GM04503 (cell line): ENCODE data around the gene NADSYN1.

Experiments used
- DNase-seq: peaks from one replicate; pipeline ENCODE4 v3.0.0-alpha.2; 2012; ENCODE audit warnings: low read depth

The NADSYN1 gene

GRCh38 chr11:71451596-71452198, 1.3 kb upstream of the NADSYN1 start:
- no peak for DNase-seq

DNA sequence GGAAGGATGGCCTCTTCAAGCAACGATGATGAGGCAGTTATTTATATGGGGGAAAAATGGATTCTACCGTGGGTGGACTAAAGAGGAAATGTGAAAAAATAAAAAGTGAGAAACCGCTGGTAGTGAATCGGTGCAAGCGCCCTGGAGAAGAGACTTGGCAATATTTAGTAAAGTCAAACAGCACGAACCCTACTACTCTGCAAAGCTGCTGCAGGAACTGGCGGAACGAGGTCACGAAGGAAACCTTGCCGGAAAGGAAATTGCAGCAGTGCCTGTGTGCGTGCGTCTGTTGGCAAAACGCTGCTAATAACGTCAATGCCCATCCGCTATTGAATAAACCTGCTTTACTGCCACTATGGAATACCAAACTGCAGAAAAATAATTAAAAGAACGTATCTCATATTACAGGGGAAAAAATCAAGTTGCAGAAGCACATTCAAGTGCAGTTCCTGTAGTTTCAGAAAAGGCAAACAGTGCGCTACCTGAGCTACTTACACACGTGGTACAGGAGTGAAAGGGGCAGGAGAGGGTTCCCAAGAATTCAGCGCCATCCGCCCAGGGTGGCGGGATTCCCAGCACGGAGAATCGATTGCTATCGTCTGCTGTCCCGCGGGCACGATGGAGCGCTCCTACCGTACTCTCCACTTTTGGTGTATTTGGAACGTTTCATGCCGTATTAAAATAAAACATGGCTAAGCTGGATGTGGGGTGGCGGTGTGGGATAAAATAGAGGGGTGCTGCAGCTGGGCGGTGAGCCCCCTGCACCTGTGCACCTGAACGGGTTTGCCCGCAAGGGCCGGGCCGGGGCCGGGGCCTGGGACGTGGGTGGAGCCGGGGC, 585 bp upstream of the NADSYN1 start:
- no peak for DNase-seq

DNA sequence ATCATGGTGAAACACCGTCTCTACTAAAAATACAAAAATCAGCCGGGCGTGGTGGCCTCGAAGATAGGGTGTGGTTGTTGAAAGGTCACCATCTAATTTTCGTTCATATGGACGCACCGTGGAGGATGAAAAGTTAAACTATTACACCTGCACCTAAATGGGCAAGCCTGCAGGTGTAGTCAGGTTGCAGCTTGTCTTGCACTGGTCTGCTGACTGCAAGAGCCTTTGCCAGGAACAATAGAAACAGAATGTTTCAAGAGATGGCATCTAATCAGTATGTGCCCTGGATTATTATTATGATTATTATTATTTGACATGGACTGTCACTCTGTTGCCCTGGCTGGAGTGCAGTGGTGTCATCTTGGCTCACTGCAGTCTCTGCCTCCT, 908 bp downstream of the NADSYN1 start:
- DNase-seq = no peak

- no peak for DNase-seq
Measured at GRCh38 chr11:71454470-71455113, 1.6 kb downstream of the NADSYN1 start.

- no peak for DNase-seq
Measured at GRCh38 chr11:71456294-71456693, 3.3 kb downstream of the NADSYN1 start.

DNA sequence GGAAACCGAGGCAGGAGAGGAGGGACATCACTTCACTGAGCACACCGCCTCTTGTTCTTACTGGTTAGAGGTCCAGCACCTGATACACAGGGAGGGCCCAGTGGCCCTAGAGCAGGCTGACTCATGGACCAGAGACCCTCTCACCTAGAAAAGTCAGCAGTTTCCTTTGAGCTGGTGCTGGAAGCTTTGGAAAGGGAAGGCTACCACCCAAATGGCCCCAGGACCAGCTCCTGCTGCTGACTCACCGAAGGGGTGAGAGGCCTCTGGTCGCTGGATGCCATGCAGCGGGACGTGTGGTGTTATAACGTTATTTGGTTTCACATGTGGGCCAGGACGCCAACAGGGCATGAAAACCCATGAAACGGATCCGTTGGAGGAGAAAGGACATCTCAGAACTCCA, 3.8 kb downstream of the NADSYN1 start:
- DNase-seq = no peak

- DNase-seq = no peak
Measured at GRCh38 chr11:71458146-71459070, 5.4 kb downstream of the NADSYN1 start.

DNA sequence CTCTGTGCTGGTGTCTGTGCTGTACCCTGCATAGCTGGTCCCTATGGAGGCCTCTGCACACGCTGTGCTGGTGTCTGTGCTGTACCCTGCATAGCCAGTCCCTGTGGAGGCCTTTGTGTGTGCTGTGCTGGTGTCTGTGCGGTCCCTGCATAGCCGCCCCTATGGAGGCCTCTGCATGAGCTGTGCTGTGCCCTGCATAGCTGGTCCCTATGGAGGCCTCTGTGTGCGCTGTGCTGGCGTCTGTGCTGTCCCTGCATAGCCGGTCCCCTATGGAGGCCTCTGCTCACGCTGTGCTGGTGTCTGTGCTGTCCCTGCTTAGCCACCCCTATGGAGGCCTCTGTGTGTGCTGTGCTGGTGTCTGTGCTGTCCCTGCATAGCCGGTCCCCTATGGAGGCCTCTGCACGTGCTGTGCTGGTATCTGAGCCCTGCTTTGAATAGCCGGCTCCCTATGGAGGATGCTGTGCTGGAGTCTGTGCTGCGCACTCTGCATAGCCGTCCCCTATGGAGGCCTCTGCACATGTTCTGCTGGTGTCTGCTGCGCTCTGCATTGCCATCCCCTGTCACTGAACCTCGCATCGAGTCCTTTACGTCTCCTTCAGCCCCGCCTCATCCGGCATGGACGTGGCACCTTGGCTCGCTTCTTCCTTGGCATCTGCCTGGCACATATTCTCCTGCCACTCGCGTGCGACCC, 6.2 kb downstream of the NADSYN1 start:
- DNase-seq = no peak

GRCh38 chr11:71459767-71460320, 6.8 kb downstream of the NADSYN1 start:
- DNase-seq = no peak

DNA sequence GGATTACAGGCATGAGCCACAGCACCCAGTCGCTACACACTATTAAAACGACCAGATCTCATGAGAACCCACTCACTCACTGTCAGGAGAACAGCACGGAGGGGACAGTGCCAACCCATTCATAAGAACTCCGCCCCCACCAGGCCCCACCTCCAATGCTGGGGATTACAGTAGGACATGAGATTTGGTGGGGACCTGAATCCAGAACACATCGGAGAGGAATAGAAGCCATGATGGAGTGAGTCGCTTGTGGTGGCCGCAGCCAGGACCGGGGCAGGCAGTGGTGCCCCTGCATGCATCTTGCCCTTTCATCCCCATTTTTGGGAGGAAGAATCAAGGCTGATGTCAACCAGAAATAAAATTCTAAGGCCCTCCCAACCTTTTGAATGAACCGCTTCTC, 8.7 kb downstream of the NADSYN1 start:
- DNase-seq = no peak

- DNase-seq = no peak
Measured at GRCh38 chr11:71462726-71463125, 9.7 kb downstream of the NADSYN1 start.

DNA sequence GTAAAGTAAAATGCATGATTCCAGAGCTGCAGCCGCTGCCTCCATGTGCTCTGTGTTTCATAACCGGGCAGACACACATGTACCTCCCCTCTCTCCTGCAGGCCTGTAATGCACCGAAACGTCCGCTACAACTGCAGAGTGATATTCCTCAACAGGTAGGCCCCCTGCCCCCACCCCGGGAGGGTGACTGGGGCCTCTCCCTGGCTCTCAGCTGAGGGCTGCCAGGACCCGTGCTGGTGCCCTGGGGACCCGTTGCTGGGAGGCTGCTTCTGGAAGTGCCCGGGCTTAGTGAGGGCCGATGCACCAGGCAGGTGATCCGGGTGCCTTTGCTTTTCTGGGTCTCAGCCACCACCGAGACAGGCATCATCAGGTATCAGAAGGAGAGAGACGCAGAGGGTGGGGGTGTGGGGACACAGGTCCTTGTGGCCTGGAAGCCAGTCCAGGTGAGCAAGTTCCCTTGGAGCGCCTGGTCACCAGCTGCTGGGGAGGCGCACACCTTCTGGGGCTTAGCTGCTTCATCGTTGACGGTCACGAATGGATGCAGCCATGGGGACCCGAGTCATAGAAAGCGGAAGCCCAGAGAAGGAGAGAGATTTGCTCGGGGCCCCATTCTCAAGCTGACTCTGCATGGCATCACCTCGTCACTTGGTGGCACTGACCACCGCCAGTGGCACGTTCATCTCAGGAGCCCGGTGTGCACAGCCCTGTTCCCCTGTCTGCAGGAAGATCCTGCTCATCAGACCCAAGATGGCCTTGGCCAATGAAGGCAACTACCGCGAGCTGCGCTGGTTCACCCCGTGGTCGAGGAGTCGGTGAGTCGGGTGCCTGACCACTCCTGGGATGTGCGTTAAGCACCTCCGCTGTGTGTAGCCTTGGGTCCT, 10.6 kb downstream of the NADSYN1 start:
- no peak for DNase-seq

DNA sequence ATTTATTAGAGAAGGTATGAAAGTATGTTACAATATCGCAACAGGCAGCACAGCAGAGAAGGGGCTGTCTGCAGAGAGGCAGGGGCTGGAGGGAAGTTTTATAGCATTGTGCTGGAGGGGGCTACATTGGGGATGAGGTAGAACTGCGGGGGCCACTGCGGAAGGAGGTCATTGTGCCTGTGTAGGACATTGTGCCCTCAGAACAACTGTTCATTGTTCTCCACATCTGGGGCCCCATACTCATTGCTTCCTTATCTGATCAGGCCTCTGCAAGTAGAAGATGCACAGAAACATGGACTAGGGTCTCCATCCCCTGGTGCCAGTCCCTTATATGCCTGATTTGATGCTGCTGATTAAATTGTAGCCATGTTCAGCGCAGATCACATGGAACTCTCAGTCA, 12.1 kb downstream of the NADSYN1 start:
- DNase-seq = no peak

- no peak for DNase-seq
Measured at GRCh38 chr11:71466358-71466757, 13.4 kb downstream of the NADSYN1 start.

DNA sequence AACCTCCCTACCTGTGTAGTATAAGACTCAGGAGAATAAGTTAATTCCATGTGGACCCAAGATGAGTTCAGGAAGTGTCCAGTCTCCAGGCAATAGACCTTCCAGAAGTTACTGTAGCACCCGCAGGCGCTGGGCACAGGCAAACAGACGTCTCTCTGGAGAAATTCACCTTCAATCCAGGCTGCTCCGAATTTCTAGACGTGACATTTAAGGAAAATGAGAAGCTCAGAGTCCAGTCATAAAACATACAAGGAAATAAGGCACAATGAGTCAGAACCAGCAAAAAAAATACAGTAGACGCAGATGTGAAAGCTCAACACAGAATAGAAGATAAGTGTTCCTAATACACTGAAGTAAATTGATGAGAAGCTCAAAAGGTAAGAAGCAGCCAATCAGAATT, 14.2 kb downstream of the NADSYN1 start:
- DNase-seq = no peak

DNA sequence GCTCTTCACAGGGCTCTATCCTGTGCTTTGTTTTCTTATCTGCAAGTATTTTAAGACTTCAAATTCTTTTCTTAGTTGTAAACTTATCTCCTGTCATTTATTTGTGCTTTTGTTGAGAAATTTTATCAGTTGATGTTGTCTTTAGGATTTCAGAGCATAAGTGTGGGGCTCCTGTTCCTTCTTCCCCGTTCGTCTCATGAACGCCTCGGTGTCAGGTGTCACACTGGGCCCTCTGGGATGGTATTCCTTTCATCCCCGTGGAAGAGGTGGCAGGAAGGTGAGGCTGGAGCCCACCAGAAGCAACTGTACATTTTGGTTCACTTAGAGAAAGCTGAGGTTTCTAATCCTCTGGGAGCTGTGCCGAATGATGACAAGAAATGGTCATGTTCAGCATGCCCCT, 17.9 kb downstream of the NADSYN1 start:
- DNase-seq = no peak

GRCh38 chr11:71472357-71472885, 19.4 kb downstream of the NADSYN1 start:
- no peak for DNase-seq

- no peak for DNase-seq
Measured at GRCh38 chr11:71472941-71473792, 20.2 kb downstream of the NADSYN1 start.

DNA sequence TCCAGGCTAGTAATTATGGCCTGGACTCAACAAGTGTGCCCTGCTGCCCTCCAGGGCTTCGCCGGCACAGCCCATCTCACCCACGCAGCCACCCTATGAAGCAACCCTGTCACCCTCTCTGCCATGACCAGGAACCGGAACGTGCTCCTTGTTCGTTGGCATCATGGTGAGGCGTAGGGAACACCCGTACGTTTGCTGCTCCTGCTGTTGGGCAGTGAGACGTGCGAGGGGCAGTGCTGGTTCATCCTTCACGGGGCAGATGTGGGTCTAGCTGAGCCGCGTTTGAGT, 20.7 kb downstream of the NADSYN1 start:
- DNase-seq = no peak
